ENCODE data around the gene C3AR1.
"Not testable (repeated sequence)": the region's sequence is repeated elsewhere in the genome, so short reads cannot be mapped to it uniquely, and the experiment has no call there.

Gene C3AR1

GRCh38 chr12:8028267-8028666, 37.9 kb downstream of the C3AR1 start:
- no peak for DNase-seq (ENCODE audit: low read depth in 2 of 2)

DNA sequence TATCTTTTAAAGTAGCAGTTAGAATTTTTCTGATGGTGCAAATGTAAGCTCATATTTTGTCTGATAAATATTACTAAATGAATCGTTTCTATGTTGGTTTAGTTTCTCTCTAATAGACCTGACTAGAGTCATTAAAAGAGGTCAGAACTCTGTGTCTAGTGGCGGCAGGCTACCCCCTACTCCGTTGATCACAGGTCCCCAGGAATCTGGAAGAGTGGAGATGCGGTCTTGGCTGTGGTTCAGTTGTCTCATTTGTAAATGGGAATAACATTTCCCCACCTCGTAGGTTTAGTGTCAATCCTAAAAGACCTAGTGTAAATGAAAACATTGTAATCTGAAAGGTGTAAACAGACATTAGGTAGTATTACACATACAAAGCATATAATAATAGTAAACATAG, 38.3 kb downstream of the C3AR1 start:
- no peak for DNase-seq (ENCODE audit: low read depth in 2 of 2)

GRCh38 chr12:8026291-8026900, 39.8 kb downstream of the C3AR1 start:
- peak; percentile 82 to 89 for DNase-seq (ENCODE audit: low read depth in 2 of 2)

- DNase-seq (ENCODE audit: low read depth in 2 of 2) = no peak
Measured at GRCh38 chr12:8018666-8019581, 47.2 kb downstream of the C3AR1 start.

DNA sequence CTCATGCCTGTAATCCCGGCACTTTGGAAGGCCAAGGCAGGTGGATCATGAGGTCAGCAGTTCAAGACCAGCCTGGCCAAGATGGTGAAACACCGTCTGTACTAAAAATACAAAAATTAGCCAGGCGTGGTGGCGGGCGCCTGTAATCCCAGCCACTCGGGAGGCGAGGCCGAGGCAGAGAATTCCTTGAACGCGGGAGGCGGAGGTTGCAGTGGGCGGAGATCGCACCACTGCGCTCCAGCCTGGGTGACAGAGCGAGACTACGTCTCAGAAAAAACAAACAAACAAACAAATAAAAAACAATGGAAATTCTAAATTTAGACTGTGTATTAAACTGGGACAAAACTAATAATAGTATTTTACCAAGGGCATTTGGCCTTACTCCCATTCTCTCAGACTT, 47.9 kb downstream of the C3AR1 start:
- not testable (repeated sequence) for DNase-seq (ENCODE audit: low read depth in 2 of 2)

- DNase-seq (ENCODE audit: low read depth in 2 of 2) = no peak
Measured at GRCh38 chr12:8014836-8015235, 51.3 kb downstream of the C3AR1 start.

DNA sequence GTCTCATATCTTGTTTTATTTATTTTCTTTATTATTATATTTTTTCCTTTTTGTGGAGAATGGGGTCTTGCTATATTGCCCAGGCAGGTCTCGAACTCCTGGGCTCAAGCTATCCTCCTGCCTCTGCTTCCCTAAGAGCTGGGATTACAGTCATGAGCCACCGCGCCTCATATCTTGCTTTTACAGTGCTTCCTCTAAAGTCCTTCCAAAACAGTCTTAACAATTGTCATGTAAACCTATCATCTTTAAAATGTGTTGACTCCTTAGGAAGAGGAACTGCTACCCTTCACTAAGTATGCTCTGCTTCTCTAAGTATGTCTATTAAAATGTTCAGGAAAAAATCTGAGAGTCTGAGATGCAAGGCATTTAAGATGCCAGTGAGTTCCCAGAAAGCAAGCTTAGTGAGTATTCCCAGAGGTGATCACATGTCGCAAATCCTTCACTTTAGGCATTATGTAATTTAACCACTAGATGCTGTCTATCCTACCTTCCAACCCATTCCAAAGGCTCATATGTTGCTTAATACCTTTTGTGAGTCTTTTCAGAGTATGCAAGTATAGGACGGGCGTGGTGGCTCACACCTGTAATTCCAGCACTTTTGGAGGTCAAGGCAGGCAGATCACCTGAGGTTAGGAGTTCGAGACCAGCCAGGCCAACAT, 53.4 kb downstream of the C3AR1 start:
- DNase-seq (ENCODE audit: low read depth in 2 of 2) = no peak

- DNase-seq (ENCODE audit: low read depth in 2 of 2) = no peak
Measured at GRCh38 chr12:8011331-8011730, 54.8 kb downstream of the C3AR1 start.

Data from stimulated activated CD4-positive, alpha-beta T cell treated with anti-CD3 and anti-CD28 coated beads, Interleukin-1b, Interleukin-23, amount 100 ng/mL, for 1 hour (primary cell).